PC-3 (cell line): ENCODE data around the gene RPS16. TPM values are rescaled to one million over a fixed set of nuclear protein-coding genes. Genes with fewer than 3 reads are reported as not detected.

ENCODE experiments used
- ATAC-seq: fragments of 200-7000 bp; cut with Tn5 transposase; 2 replicates; pipeline ENCODE4 v1.9.1; 2020; ENCODE audit warnings: mild to moderate bottlenecking, moderate library complexity
- BruUV-seq: library from RNA; stranded (reverse); fragments of 400-500 nt; replicated peaks from 2 replicates; lab custom pipeline; 2021; lab: Mats Ljungman, UMichigan
- CTCF ChIA-PET: fragments of 300-600 bp; sonication (Branson Sonifier 250); formaldehyde crosslinking; loops from one replicate; lab custom pipeline; 2022; ENCODE audit warnings: antibody characterized with exemption; lab: Charles Lee
- POLR2A ChIA-PET: fragments of 300-600 bp; sonication (Branson Sonifier 250); formaldehyde crosslinking; loops from one replicate; lab custom pipeline; 2022; ENCODE audit warnings: antibody characterized with exemption; ENCODE audit not compliant: unreplicated experiment; lab: Charles Lee
- DNase-seq: peaks from one replicate; pipeline ENCODE4 v3.0.0-alpha.2; 2015
- H2AFZ ChIP-seq: fragments of 300-600 bp; sonication (generic); 2 replicates; pipeline ENCODE4 v1.6.0; 2016; ENCODE audit warnings: antibody characterized with exemption, low read length
- H3F3A ChIP-seq: fragments of 300-600 bp; sonication (generic); one replicate; pipeline ENCODE4 v1.6.0; 2017; ENCODE audit warnings: antibody characterized with exemption, low read length, control low read depth, mild to moderate bottlenecking; ENCODE audit not compliant: unreplicated experiment
- H3K27ac ChIP-seq: fragments of 300-600 bp; sonication (generic); 2 replicates; pipeline ENCODE4 v1.5.1; 2016; ENCODE audit warnings: mild to moderate bottlenecking, low read length
- H3K27me3 ChIP-seq: fragments of 300-600 bp; sonication (generic); 2 replicates; pipeline ENCODE4 v1.6.1; 2016; ENCODE audit warnings: low read length, mixed read lengths
- H3K36me3 ChIP-seq: fragments of 300-600 bp; sonication (generic); 2 replicates; pipeline ENCODE4 v1.6.1; 2016; ENCODE audit warnings: low read depth, mixed run types, low read length, mixed read lengths
- H3K4me1 ChIP-seq: fragments of 300-600 bp; sonication (generic); 2 replicates; pipeline ENCODE4 v1.5.1; 2016; ENCODE audit warnings: low read length; ENCODE audit not compliant: insufficient read depth
- H3K4me2 ChIP-seq: fragments of 300-600 bp; sonication (generic); 2 replicates; pipeline ENCODE4 v1.6.0; 2016; ENCODE audit warnings: low read length
- H3K4me3 ChIP-seq: fragments of 300-600 bp; sonication (generic); 2 replicates; pipeline ENCODE4 v1.5.1; 2016; ENCODE audit warnings: mild to moderate bottlenecking, low read length, mixed read lengths
- H3K79me2 ChIP-seq: fragments of 300-600 bp; sonication (generic); 2 replicates; pipeline ENCODE4 v1.6.1; 2017; ENCODE audit warnings: low read length, mixed read lengths
- H3K9ac ChIP-seq: fragments of 300-600 bp; sonication (generic); 2 replicates; pipeline ENCODE4 v1.6.0; 2016; ENCODE audit warnings: mild to moderate bottlenecking, low read length
- H3K9me2 ChIP-seq: fragments of 300-600 bp; sonication (generic); replicated peaks from 2 replicates; pipeline ENCODE4 v1.6.1; 2016; ENCODE audit warnings: mixed run types, low read length, mixed read lengths
- H3K9me3 ChIP-seq: fragments of 300-600 bp; sonication (generic); 2 replicates; pipeline ENCODE4 v1.6.1; 2016; ENCODE audit warnings: low read length, mixed read lengths
- H4K20me1 ChIP-seq: fragments of 300-600 bp; sonication (generic); 2 replicates; pipeline ENCODE4 v1.6.1; 2016; ENCODE audit warnings: low read length, mixed read lengths
- EZH2 ChIP-seq: fragments of 300-600 bp; sonication (generic); IDR thresholded peaks from one replicate; pipeline ENCODE4 v1.6.1; 2017; ENCODE audit warnings: antibody characterized with exemption, mild to moderate bottlenecking, low read length; ENCODE audit not compliant: unreplicated experiment
- EZH2phosphoT487 ChIP-seq: fragments of 300-600 bp; sonication (generic); IDR thresholded peaks from 2 replicates; pipeline ENCODE4 v1.6.1; 2018; ENCODE audit warnings: mild to moderate bottlenecking, antibody characterized with exemption, low read length, borderline replicate concordance
- intact Hi-C: fragments of 100-400 bp; cut with micrococcal nuclease; formaldehyde crosslinking; loops from 2 replicates; pipeline ENCODE4 v1.9.0; 2023
- total RNA-seq: library from RNA; depleted of rRNA; stranded (reverse); fragments of >200 nt; gene quantifications from 2 replicates; pipeline ENCODE4 v1.2.3, GENCODE V29; 2014
- TF ChIP-seq, protein P1 (sequence below): fragments of 300-600 bp; sonication (generic); conservative IDR thresholded peaks from 2 replicates; pipeline ENCODE4 v1.5.1; 2017; ENCODE audit warnings: antibody characterized with exemption, low read depth, mild to moderate bottlenecking, low read length

Gene RPS16
- total RNA-seq, 1 experiment from 2014 or later: 418 TPM

DNA sequence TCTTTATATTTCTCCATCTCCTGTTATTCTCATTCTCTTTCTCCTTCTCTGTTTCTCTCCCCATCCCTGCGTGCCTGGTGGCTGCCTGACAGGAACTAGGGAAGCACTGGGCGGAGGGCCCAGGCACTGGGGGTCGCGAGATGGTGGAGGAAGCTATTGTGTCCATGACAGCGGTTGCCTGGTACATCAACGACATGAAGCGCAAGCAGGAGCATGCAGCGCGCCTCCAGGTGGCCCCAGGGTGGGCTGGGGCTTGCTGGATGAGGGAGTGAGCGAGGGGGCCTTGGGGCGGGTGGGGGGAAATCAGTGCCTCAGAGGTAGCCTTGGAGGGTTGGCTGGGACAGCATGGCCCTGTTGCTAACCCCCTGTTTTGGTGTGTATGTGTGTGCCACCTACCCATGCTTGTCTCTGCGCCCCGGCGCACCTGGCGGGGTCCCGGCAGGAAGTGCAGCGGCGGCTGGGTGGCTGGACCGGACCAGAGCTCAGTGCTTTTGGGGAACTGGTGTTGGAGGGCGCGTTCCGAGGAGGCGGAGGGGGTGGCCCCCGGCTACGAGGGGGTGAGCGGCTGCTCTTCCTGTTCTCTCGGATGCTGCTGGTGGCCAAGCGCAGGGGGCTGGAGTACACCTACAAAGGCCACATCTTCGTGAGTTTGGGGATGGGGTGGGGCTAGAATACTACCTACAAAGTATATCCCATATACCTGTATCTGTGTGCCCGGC lies 18.1 kb downstream of the RPS16 start:
- Histone ChIP-seq H3K27me3 (no peaks in the 10 kb centered on the region), H3F3A (no peaks in the 10 kb centered on the region), H4K20me1 (no peaks in the 10 kb centered on the region), H3K27ac (no peak overlapping the region), H3K4me3 (no peak overlapping the region), H3K36me3 (no peaks in the 10 kb centered on the region), H3K9me3 (no peaks in the 10 kb centered on the region), H3K9ac (no peak overlapping the region), H2AFZ (no peak overlapping the region), H3K79me2 (no peaks in the 10 kb centered on the region), H3K4me2 (no peak overlapping the region), H3K9me2 (no peaks in the 10 kb centered on the region), H3K4me1 (0 out of 2 replicates have a peak, but pooled peaks cover 4% of the 10 kb centered on the region)
- intact Hi-C loops: no loop called here
- POLR2A ChIA-PET: no interaction called here
- no peak for DNase-seq
- TF ChIP-seq EZH2 (no peak), EZH2phosphoT487 (no peak)
- TF ChIP-seq, protein P1, sequence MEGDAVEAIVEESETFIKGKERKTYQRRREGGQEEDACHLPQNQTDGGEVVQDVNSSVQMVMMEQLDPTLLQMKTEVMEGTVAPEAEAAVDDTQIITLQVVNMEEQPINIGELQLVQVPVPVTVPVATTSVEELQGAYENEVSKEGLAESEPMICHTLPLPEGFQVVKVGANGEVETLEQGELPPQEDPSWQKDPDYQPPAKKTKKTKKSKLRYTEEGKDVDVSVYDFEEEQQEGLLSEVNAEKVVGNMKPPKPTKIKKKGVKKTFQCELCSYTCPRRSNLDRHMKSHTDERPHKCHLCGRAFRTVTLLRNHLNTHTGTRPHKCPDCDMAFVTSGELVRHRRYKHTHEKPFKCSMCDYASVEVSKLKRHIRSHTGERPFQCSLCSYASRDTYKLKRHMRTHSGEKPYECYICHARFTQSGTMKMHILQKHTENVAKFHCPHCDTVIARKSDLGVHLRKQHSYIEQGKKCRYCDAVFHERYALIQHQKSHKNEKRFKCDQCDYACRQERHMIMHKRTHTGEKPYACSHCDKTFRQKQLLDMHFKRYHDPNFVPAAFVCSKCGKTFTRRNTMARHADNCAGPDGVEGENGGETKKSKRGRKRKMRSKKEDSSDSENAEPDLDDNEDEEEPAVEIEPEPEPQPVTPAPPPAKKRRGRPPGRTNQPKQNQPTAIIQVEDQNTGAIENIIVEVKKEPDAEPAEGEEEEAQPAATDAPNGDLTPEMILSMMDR: no peak
- BruUV-seq: no TSS peak
- no peak for ATAC-seq
- CTCF ChIA-PET: no interaction called here

GRCh38 chr19:39416152-39417120 lies 19.3 kb downstream of the RPS16 start:
- no peak for DNase-seq
- Histone ChIP-seq H2AFZ (no peak overlapping the region), H3K4me1 (peaks cover 7% of the 10 kb centered on the region), H3K9me3 (no peaks in the 10 kb centered on the region), H3F3A (no peaks in the 10 kb centered on the region), H3K27me3 (no peaks in the 10 kb centered on the region), H3K27ac (no peak overlapping the region), H3K4me2 (no peak overlapping the region), H4K20me1 (no peaks in the 10 kb centered on the region), H3K4me3 (no peak overlapping the region), H3K9ac (no peak overlapping the region), H3K36me3 (no peaks in the 10 kb centered on the region; the same call in 1 of the 2 replicates), H3K79me2 (no peaks in the 10 kb centered on the region), H3K9me2 (no peaks in the 10 kb centered on the region)
- BruUV-seq: no TSS peak
- ChIA-PET CTCF (interaction anchor here (0.6 kb wide), 1 partner anchor 185 kb away, joined by 10 read pairs; no protein-coding TSS in a partner anchor), POLR2A (no interaction called here)
- no peak for TF ChIP-seq EZH2phosphoT487
- TF ChIP-seq, protein P1: no peak
- TF ChIP-seq EZH2: no peak
- intact Hi-C loops: no loop called here
- no peak for ATAC-seq
